UCSD-AML1 (cell line): Measurements from ENCODE around the gene AMH.
A peak's percentile ranks its signal among the peaks of the same experiment; 100 is the strongest.
"Not testable (repeated sequence)": the region's sequence is repeated elsewhere in the genome, so short reads cannot be mapped to it uniquely, and the experiment has no call there.

ENCODE experiments used
- DNase-seq: peaks from one replicate; lab custom pipeline; 2025; ENCODE audit not compliant: unreplicated experiment; lab: John Stamatoyannopoulos, UW

The AMH gene

GRCh38 chr19:2269244-2270156, 20.4 kb downstream of the AMH start:
- DNase-seq: peak; percentile 97

DNA sequence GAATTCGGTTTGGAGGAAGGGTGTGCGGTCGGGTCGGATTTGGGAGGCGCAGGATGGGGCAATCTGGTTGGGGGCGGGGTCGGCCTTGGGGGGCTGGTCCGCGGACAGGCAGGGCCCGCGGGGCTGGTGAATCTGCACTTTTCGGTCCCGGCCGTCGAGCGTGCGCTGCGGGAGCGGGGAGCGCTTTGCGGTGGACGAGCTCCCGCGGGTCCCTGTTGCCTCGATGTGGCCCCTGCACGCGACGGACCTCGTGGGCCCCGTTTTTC, 21.0 kb downstream of the AMH start:
- DNase-seq: no peak

GRCh38 chr19:2270423-2271233, 21.5 kb downstream of the AMH start:
- DNase-seq: peak; percentile 57

GRCh38 chr19:2271234-2272103, 22.3 kb downstream of the AMH start:
- DNase-seq: no peak

- peak; percentile 89 for DNase-seq
Measured at GRCh38 chr19:2273356-2274184, 24.4 kb downstream of the AMH start.

DNA sequence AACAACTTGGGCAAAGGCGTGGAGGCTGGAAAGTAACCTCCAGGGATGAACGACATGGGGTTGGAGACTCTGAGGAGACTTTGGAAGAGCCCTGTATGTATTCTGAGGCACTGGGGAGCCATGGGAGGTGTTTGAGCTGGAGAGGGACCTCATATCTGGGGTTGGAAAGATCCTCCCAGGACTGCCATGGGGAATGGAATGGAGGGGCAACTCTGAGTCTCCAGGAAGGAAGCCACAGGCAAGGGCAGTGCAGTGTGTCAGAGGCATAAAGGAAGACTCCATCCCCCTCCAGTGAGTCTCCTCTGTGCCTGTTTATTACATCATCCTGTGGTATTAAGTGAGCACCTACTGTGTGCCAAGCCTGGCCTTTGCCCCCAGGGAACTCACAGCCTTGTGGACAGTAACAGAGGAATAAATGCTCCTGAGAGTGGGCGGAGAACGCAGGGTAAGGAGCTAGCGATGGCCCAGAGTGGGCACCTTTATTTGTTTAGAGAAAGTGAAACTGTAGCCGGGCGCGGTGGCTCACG, 25.1 kb downstream of the AMH start:
- no peak for DNase-seq

GRCh38 chr19:2274931-2275535, 25.9 kb downstream of the AMH start:
- peak; percentile 77 for DNase-seq

GRCh38 chr19:2275588-2276428, 26.7 kb downstream of the AMH start:
- DNase-seq: no peak

- DNase-seq: no peak
Measured at GRCh38 chr19:2276429-2276986, 27.4 kb downstream of the AMH start.

DNA sequence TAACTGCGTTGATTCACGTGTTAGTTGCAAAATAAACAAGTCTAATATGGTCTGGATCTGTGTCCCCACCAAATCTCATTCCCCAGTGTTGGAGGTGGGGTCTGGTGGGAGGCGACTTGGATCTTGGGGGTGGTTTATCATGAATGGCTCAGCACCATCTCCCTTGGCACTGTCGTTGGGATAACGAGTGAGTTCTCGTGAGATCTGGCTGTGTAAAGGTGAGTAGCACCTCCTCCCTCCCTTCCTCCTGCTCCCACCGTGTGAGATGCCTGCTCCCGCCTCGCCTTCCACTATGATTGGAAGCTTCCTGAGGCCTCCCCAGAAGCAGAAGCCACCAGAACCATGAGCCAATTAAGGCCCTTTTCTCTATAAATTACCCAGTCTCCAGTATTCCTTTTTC, 28.0 kb downstream of the AMH start:
- DNase-seq: no peak

DNA sequence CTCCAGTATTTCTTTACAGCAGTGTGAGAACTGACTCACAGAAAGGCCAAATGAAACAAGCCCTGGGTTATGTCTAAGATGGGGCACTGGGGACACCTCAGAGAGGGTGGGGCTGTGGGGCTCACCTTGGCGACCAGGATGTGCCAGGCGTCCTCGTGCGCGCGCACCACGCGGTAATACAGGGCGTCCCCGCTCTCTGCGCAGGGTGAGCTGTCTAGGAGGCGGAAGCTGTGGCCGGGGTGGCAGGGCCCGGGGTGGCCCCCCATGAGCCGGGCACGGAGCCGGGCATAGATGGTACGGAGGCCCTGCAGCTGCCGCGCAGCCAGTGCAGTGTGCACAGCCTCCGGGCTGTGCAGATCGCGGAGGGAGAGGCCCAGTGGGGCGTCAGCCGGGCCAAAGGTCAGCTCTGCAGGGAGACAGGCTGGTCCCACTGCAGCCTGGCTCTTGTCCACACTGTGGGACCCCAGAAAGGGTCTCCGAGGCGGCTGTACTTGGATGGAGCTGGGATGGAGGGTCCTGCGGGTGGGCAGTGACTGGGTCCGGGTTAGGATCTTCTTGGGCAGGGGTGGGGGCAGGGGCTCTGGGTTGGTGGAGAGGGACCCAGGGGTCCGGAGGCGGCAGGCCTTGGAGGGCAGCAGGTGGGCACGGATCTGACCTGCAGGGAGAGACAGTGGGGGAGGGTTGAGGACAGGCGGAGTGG, 29.5 kb downstream of the AMH start:
- DNase-seq: no peak

DNA sequence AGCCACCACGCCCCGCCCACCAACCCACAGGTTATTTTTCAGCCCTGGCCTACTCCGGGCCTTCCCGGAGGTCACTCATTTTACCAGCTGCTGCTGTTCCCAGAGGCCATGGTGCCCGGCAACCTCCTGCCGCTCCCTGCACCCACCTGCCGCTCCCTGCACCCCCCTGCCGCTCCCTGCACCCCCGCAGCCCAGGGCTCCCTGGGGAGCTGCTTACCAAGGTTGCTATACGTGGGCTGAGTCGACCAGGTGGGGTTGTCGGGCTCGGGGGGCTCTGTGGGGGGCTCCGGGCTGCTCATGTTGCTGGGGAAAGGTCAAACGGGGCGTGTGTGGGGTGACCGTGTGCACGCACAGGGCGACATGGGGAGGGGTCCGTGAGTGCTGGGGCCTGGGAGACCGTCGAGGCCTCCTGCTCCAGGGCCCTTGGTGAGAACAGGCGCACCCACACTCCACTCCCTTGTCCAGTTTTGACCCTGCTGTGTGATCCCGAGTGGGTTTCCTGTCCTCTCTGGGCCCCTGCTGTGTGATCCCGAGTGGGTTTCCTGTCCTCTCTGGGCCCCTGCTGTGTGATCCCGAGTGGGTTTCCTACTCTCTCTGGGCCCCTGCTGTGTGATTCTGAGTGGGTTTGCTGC, 31.6 kb downstream of the AMH start:
- DNase-seq: no peak

DNA sequence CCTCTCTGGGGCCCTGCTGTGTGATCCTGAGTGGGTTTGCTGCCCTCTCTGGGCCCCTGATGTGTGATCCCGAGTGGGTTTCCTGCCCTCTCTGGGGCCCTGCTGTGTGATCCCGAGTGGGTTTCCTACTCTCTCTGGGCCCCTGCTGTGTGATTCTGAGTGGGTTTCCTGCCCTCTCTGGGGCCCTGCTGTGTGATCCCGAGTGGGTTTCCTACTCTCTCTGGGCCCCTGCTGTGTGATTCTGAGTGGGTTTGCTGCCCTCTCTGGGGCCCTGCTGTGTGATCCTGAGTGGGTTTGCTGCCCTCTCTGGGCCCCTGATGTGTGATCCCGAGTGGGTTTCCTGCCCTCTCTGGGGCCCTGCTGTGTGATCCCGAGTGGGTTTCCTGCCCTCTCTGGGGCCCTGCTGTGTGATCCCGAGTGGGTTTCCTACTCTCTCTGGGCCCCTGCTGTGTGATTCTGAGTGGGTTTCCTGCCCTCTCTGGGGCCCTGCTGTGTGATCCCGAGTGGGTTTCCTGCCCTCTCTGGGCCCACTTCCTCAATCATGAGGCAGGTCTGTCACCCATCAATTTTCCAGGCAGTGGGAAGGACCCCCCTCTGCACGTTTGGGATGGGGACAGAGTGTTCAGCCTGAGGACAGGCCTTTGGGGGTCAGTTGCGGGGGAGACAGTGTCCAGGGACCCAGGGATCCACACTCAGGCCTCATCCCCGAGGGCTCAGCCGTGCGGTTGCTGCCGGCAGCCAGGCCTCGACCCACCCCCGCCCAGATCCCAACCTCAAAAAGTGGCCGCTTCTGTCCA, 32.3 kb downstream of the AMH start:
- not testable (repeated sequence) for DNase-seq

GRCh38 chr19:2282062-2282861, 33.1 kb downstream of the AMH start, which contains the start of gene PEAK3:
Gene PEAK3, minus strand, starts transcription at chr19:2282175. Its CDS starts 1,244 bp downstream, at chr19:2280931.
- DNase-seq: peak; percentile 83

GRCh38 chr19:2282862-2283237, 33.7 kb downstream of the AMH start:
- no peak for DNase-seq
